K562 (cell line): ENCODE data around the gene LATS1. TPM values are rescaled to one million over a fixed set of nuclear protein-coding genes. Genes with fewer than 3 reads are reported as not detected.

ENCODE experiments used
- ATAC-seq: fragments of 200-7000 bp; cut with Tn5 transposase; 3 replicates; pipeline ENCODE4 v1.9.1; 2020; ENCODE audit warnings: moderate library complexity
- BruUV-seq: library from RNA; stranded (reverse); fragments of 400-500 nt; replicated peaks from 2 replicates; lab custom pipeline; 2021; lab: Mats Ljungman, UMichigan
- CTCF ChIA-PET: fragments of 300-600 bp; formaldehyde crosslinking; extraction: SDS; loops from one replicate; lab custom pipeline; 2021; ENCODE audit warnings: low intra/inter-chr PET ratio; lab: Yijun Ruan, JAX
- POLR2A ChIA-PET: fragments of 300-600, 350-650 bp; sonication (Branson Sonifier 250); formaldehyde crosslinking; extraction: SDS; loops from one replicate; lab custom pipeline; 2021; ENCODE audit warnings: antibody characterized with exemption, inconsistent platforms; lab: Yijun Ruan, JAX
- DNase-seq, 4 experiments: peaks; one replicate each; pipeline versions ENCODE4 v3.0.0 to v3.0.0-alpha.2; 2011 to 2018; ENCODE audit warnings: low spot score in 3 of 4, mixed read lengths in 3 of 4; ENCODE audit errors: extremely low read depth in 1 of 4
- FAIRE-seq: peaks from 2 replicates; lab custom pipeline; 2011; peaks lifted over from hg19 to GRCh38; lab: Jason Lieb, UNC
- H2AFZ ChIP-seq: 2 replicates; pipeline ENCODE4 v1.6.0; 2011; ENCODE audit warnings: low read depth, low read length, control low read depth, inconsistent platforms
- H3K27ac ChIP-seq: fragments of 200-600 bp; 3 replicates; pipeline ENCODE4 v1.8.0; 2011; ENCODE audit warnings: low read depth, mild to moderate bottlenecking, control low read depth, inconsistent platforms, low read length, moderate library complexity, mixed read lengths; ENCODE audit errors: extremely low read depth
- H3K27me3 ChIP-seq, 2 experiments: fragments of 300-600 bp in 1 of 2; 2 replicates in 1 of 2; 3 replicates in 1 of 2; pipeline versions ENCODE4 v1.6.0 to v1.8.0; 2011; ENCODE audit warnings: inconsistent platforms in 2 of 2, low read length in 2 of 2, mild to moderate bottlenecking in 1 of 2, mixed read lengths in 1 of 2, moderate library complexity in 1 of 2; ENCODE audit not compliant: control insufficient read depth in 2 of 2, insufficient read depth in 2 of 2
- H3K36me3 ChIP-seq: fragments of 300-600 bp; 3 replicates; pipeline ENCODE4 v1.8.0; 2011; ENCODE audit warnings: mild to moderate bottlenecking, low read length, inconsistent platforms; ENCODE audit not compliant: control insufficient read depth, insufficient read depth
- H3K4me1 ChIP-seq, 2 experiments: fragments of 200-600 bp in 1 of 2; replicated peaks in 1 of 2; 2 replicates in 1 of 2; 3 replicates in 1 of 2; pipeline versions ENCODE4 v1.5.1 to v1.8.0; 2011; ENCODE audit warnings: inconsistent platforms in 2 of 2, low read length in 2 of 2, mild to moderate bottlenecking in 1 of 2, mixed read lengths in 1 of 2, moderate library complexity in 1 of 2; ENCODE audit not compliant: control insufficient read depth in 2 of 2, insufficient read depth in 2 of 2
- H3K4me2 ChIP-seq: 2 replicates; pipeline ENCODE4 v1.6.1; 2011; ENCODE audit warnings: low read length, control low read depth, inconsistent platforms, mixed read lengths; ENCODE audit not compliant: insufficient read depth
- H3K4me3 ChIP-seq: fragments of 200-600 bp; sonication (generic), shearing (Covaris generic); 2 replicates; pipeline ENCODE4 v1.5.1; 2016; ENCODE audit warnings: control low read depth, inconsistent platforms
- H3K79me2 ChIP-seq: fragments of 200-600 bp; 3 replicates; pipeline ENCODE4 v1.8.0; 2011; ENCODE audit warnings: low read length, inconsistent platforms; ENCODE audit not compliant: control insufficient read depth, insufficient read depth
- H3K9ac ChIP-seq, 2 experiments: 2 replicates each; pipeline versions ENCODE4 v1.6.0 to v1.6.1; 2011; ENCODE audit warnings: low read depth in 2 of 2, low read length in 2 of 2, control low read depth in 1 of 2, inconsistent platforms in 1 of 2, mild to moderate bottlenecking in 1 of 2, mixed read lengths in 1 of 2; ENCODE audit not compliant: insufficient read depth in 1 of 2
- H3K9me1 ChIP-seq: one replicate; pipeline ENCODE4 v1.6.0; 2011; ENCODE audit warnings: inconsistent platforms, mild to moderate bottlenecking, low read length, moderate library complexity; ENCODE audit not compliant: control insufficient read depth, insufficient read depth
- H3K9me3 ChIP-seq: replicated peaks from 2 replicates; pipeline ENCODE4 v1.5.1; 2011; ENCODE audit warnings: low read depth, low read length, inconsistent platforms; ENCODE audit not compliant: control insufficient read depth, insufficient read depth
- H4K20me1 ChIP-seq: replicated peaks from 2 replicates; pipeline ENCODE4 v1.6.1; 2011; ENCODE audit warnings: low read length, inconsistent platforms, mixed read lengths; ENCODE audit not compliant: control insufficient read depth, insufficient read depth
- ATF1 ChIP-seq, 2 experiments: fragments of 450-650 bp in 1 of 2; IDR thresholded peaks; 2 replicates each; pipeline ENCODE4 v1.6.1; 2016; ENCODE audit warnings: missing compliant biosample characterization in 1 of 2, missing genetic modification characterization in 1 of 2
- C11orf30 ChIP-seq: fragments of 450-650 bp; IDR thresholded peaks from 2 replicates; pipeline ENCODE4 v1.6.1; 2016; ENCODE audit warnings: low read depth, mild to moderate bottlenecking
- KLF6 ChIP-seq: fragments of 250-450 bp; sonication (Bioruptor Pico); IDR thresholded peaks from 2 replicates; pipeline ENCODE4 v1.4.0; 2020; ENCODE audit warnings: mild to moderate bottlenecking, moderate library complexity, borderline replicate concordance
- MAFF ChIP-seq: IDR thresholded peaks from 2 replicates; pipeline ENCODE4 v1.6.1; 2012; ENCODE audit warnings: low read length, improper control_type of control experiment
- MAFG ChIP-seq: fragments of 450-650 bp; conservative IDR thresholded peaks from 2 replicates; pipeline ENCODE4 v1.6.1; 2016; ENCODE audit warnings: missing genetic modification characterization, missing compliant biosample characterization
- MAFK ChIP-seq: IDR thresholded peaks from 2 replicates; pipeline ENCODE4 v1.6.1; 2011; ENCODE audit warnings: low read length, improper control_type of control experiment
- MYC ChIP-seq, 2 experiments: fragments of 250-450 bp in 1 of 2; sonication (Bioruptor Pico) in 1 of 2; IDR thresholded peaks; 2 replicates each; pipeline versions ENCODE4 v1.5.1 to v1.6.1; 2012 to 2021; ENCODE audit warnings: low read depth in 2 of 2, borderline replicate concordance in 1 of 2, improper control_type of control experiment in 1 of 2, low read length in 1 of 2, mild to moderate bottlenecking in 1 of 2, moderate library complexity in 1 of 2
- MYNN ChIP-seq, 2 experiments: sonication (generic); formaldehyde crosslinking in 1 of 2; IDR thresholded peaks; 2 replicates each; pipeline versions ENCODE4 v1.5.0 to v1.6.1; 2016 to 2020; ENCODE audit warnings: antibody characterized with exemption in 1 of 2, missing genetic modification reagents in 1 of 2
- PPARD ChIP-seq: fragments of 250-450 bp; sonication (Bioruptor Pico); IDR thresholded peaks from 2 replicates; pipeline ENCODE4 v1.8.0; 2022; ENCODE audit warnings: inconsistent platforms, mild to moderate bottlenecking, moderate library complexity
- ZFP36 ChIP-seq: fragments of 150-350 bp; IDR thresholded peaks from 2 replicates; pipeline ENCODE4 v1.6.1; 2018; ENCODE audit warnings: low read length, low read depth; ENCODE audit not compliant: partially characterized antibody
- ZNF124 ChIP-seq: sonication (generic); formaldehyde crosslinking; IDR thresholded peaks from 2 replicates; pipeline ENCODE4 v1.8.1; 2022; ENCODE audit warnings: missing genetic modification reagents
- ZNF217 ChIP-seq: sonication (generic); formaldehyde crosslinking; IDR thresholded peaks from 2 replicates; pipeline ENCODE4 v1.8.0; 2022; ENCODE audit warnings: mild to moderate bottlenecking, missing genetic modification reagents
- WGBS: fragments of 100-300 bp; shearing (Covaris generic); methylation state at CpG from one replicate; pipeline ENCODE4 v1.1.6; 2016; ENCODE audit warnings: low coverage, mixed read lengths; ENCODE audit not compliant: insufficient coverage; ENCODE audit errors: missing lambda C conversion rate; 5-methylcytosine and 5-hydroxymethylcytosine counted together
- in situ Hi-C: fragments of 300-500 bp; cut with MboI; formaldehyde crosslinking; loops from 4 replicates; pipeline ENCODE4 v1.15.0; 2018; ENCODE audit warnings: inconsistent platforms, mixed read lengths
- intact Hi-C: fragments of 100-400 bp; cut with micrococcal nuclease; formaldehyde crosslinking; loops from 2 replicates; pipeline ENCODE4 v1.14.2; 2022
- polyA plus RNA-seq, 8 experiments: library from polyadenylated mRNA; depleted of rRNA in 4 of 8; stranded (reverse) in 5 of 8; unstranded in 3 of 8; fragments of >200 nt; fragmentation: Nextera tagmentation in 2 of 8; fragmentation: Illumina TruSeq in 1 of 8; extraction: Ambion mirVana in 2 of 8; extraction: Trizol in 1 of 8; gene quantifications; 2 replicates each; pipeline versions ENCODE4 v1.2.1 to v1.2.3, GENCODE V29; 2011 to 2014; ENCODE audit warnings: inconsistent platforms in 1 of 8, missing spikeins in 1 of 8
- total RNA-seq, 7 experiments: library from RNA; depleted of rRNA in 6 of 7; stranded (reverse); fragments of >200 nt in 6 of 7; fragmentation: Illumina TruSeq in 2 of 7; extraction: Trizol in 2 of 7; gene quantifications; 2 replicates each; pipeline versions ENCODE4 v1.2.1 to v1.2.3, GENCODE V29; 2011 to 2021; ENCODE audit warnings: low replicate concordance in 1 of 7
- TF ChIP-seq, protein P1 (sequence below): fragments of 150-350 bp; conservative IDR thresholded peaks from 2 replicates; pipeline ENCODE4 v1.6.1; 2014; ENCODE audit warnings: low read length
- TF ChIP-seq, protein P2 (sequence below): IDR thresholded peaks from 2 replicates; pipeline ENCODE4 v1.6.1; 2012; ENCODE audit warnings: low read depth, low read length, improper control_type of control experiment, borderline replicate concordance
- TF ChIP-seq, protein P3 (sequence below): fragments of 250-450 bp; sonication (Bioruptor Pico); IDR thresholded peaks from 2 replicates; pipeline ENCODE4 v1.8.0; 2022; ENCODE audit warnings: inconsistent platforms, mild to moderate bottlenecking, moderate library complexity, borderline replicate concordance

LATS1 gene
- total and polyA plus RNA-seq, 9 of the 15 experiments (the other 6 are each of a cell fraction or from before 2014, with no cell fraction given): 5.0 to 36.3 (median 18.4) TPM

DNA sequence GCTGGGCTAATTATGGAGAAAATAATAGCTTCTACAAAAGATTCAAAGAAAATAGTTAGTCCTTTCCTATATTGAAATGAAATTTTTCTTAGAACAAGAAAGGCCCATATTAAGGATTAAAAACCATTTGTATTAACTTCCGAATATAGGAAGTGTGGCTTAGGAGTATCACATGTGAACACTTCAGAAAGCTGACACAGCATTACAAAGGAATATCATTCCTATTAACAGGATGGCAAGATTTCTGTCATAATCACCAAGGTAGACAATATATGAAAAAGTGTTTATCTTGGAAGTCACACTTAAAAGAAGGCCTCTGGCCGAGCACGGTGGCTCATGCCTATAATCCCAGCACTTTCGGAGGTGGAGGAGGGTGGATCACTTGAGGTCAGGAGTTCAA, 5.4 kb upstream of the LATS1 start:
- H3K36me3 ChIP-seq: peaks cover 56% of the 10 kb centered on the region
- no peaks in the 10 kb centered on the region for H3K9me3 ChIP-seq
- H3K4me1 ChIP-seq: peaks cover 9 to 19% of the 10 kb centered on the region in 2 experiments
- ATAC-seq: no peak
- 82% methylated on average over 4 of the region's 4 CpGs for WGBS
- H3K79me2 ChIP-seq: peaks cover 14% of the 10 kb centered on the region
- H3K27ac ChIP-seq: no peak overlapping the region
- H3K27me3 ChIP-seq: no peaks in the 10 kb centered on the region
- H3K9me1 ChIP-seq: no peaks in the 10 kb centered on the region
- H3K9ac ChIP-seq: no peak overlapping the region
- no peak for DNase-seq
- in situ Hi-C loops: loop anchor here (5.0 to 10.0 kb wide), 2 partner anchors 99 to 202 kb away; partner anchors contain the start of gene RAET1G
- no peaks in the 10 kb centered on the region for H4K20me1 ChIP-seq
- BruUV-seq: no TSS peak
- ChIA-PET CTCF (interaction anchor here (0.7 to 1.2 kb wide), 6 partner anchors 27 to 203 kb away, joined by 3 to 7 read pairs (median 4); no protein-coding TSS in a partner anchor), POLR2A (interaction anchor here (1.2 kb wide), 1 partner anchor 187 kb away, joined by 6 read pairs; no protein-coding TSS in a partner anchor)
- no peak overlapping the region for H3K4me3 ChIP-seq
- H2AFZ ChIP-seq: no peak overlapping the region
- no peak for FAIRE-seq
- intact Hi-C loops: loop anchor here (5.0 kb wide), 1 partner anchor 204 kb away; no protein-coding TSS in a partner anchor
- no peak overlapping the region for H3K4me2 ChIP-seq
- no peak for TF ChIP-seq ATF1 (CRISPR knock-in tag; IDR thresholded peaks at IDR 0.05)
- TF ChIP-seq ATF1 (tag; IDR thresholded peaks at IDR 0.05): no peak
- peak; percentile 66 for TF ChIP-seq MAFF
- TF ChIP-seq PPARD (CRISPR knock-in tag): no peak
- TF ChIP-seq, protein P1, sequence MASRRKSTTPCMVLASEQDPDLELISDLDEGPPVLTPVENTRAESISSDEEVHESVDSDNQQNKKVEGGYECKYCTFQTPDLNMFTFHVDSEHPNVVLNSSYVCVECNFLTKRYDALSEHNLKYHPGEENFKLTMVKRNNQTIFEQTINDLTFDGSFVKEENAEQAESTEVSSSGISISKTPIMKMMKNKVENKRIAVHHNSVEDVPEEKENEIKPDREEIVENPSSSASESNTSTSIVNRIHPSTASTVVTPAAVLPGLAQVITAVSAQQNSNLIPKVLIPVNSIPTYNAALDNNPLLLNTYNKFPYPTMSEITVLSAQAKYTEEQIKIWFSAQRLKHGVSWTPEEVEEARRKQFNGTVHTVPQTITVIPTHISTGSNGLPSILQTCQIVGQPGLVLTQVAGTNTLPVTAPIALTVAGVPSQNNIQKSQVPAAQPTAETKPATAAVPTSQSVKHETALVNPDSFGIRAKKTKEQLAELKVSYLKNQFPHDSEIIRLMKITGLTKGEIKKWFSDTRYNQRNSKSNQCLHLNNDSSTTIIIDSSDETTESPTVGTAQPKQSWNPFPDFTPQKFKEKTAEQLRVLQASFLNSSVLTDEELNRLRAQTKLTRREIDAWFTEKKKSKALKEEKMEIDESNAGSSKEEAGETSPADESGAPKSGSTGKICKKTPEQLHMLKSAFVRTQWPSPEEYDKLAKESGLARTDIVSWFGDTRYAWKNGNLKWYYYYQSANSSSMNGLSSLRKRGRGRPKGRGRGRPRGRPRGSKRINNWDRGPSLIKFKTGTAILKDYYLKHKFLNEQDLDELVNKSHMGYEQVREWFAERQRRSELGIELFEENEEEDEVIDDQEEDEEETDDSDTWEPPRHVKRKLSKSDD: no peak
- TF ChIP-seq KLF6: no peak
- no peak for TF ChIP-seq MYC (IDR thresholded peaks at IDR 0.05; ENCODE audit: low read depth, low read length)
- no peak for TF ChIP-seq MYC (CRISPR knock-in tag; IDR thresholded peaks at IDR 0.05; ENCODE audit: borderline replicate concordance, low read depth)
- TF ChIP-seq, protein P2, sequence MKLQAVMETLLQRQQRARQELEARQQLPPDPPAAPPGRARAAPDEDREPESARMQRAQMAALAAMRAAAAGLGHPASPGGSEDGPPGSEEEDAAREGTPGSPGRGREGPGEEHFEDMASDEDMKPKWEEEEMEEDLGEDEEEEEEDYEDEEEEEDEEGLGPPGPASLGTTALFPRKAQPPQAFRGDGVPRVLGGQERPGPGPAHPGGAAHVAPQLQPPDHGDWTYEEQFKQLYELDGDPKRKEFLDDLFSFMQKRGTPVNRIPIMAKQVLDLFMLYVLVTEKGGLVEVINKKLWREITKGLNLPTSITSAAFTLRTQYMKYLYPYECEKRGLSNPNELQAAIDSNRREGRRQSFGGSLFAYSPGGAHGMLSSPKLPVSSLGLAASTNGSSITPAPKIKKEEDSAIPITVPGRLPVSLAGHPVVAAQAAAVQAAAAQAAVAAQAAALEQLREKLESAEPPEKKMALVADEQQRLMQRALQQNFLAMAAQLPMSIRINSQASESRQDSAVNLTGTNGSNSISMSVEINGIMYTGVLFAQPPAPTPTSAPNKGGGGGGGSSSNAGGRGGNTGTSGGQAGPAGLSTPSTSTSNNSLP: no peak
- TF ChIP-seq MYNN (IDR thresholded peaks at IDR 0.05): no peak
- TF ChIP-seq MYNN (CRISPR knock-in tag; IDR thresholded peaks at IDR 0.05): no peak
- TF ChIP-seq, protein P3, sequence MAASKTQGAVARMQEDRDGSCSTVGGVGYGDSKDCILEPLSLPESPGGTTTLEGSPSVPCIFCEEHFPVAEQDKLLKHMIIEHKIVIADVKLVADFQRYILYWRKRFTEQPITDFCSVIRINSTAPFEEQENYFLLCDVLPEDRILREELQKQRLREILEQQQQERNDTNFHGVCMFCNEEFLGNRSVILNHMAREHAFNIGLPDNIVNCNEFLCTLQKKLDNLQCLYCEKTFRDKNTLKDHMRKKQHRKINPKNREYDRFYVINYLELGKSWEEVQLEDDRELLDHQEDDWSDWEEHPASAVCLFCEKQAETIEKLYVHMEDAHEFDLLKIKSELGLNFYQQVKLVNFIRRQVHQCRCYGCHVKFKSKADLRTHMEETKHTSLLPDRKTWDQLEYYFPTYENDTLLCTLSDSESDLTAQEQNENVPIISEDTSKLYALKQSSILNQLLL: no peak
- TF ChIP-seq ZFP36: no peak
- no peak for TF ChIP-seq ZNF217
- TF ChIP-seq MAFK: 0 out of 2 replicates have a peak, but pooled peaks have one; percentile 48
- peak; percentile 35; the same call in 1 of the 2 replicates for TF ChIP-seq MAFG
- TF ChIP-seq ZNF124 (CRISPR knock-in tag): no peak
- TF ChIP-seq C11orf30: peak; percentile 75
